Adrenal gland (tissue), 12 donors: ENCODE data around the gene NKX6-2. TPM values are rescaled to one million over a fixed set of nuclear protein-coding genes. Genes with fewer than 3 reads are reported as not detected.
A peak's percentile ranks its signal among the peaks of the same experiment; 100 is the strongest.

ENCODE experiments used
- DNase-seq, 7 donors: peaks; one replicate each; pipeline ENCODE4 v3.0.0-alpha.2; 2019 to 2020
- H3K27ac ChIP-seq, 5 donors: fragments of 200-600 bp; sonication (generic) in 4 of 5; 1 replicate in 3 of 5; 2 replicates in 2 of 5; pipeline versions ENCODE4 v1.5.1 to v1.8.0; 2016 to 2020; ENCODE audit warnings: mild to moderate bottlenecking in 1 of 5
- H3K27me3 ChIP-seq: fragments of 200-600 bp; 2 replicates; pipeline ENCODE4 v1.8.0; 2021
- H3K36me3 ChIP-seq, 2 donors: fragments of 200-600 bp; replicated peaks in 1 of 2; 1 replicate in 1 of 2; 2 replicates in 1 of 2; pipeline versions ENCODE4 v1.5.1 to v1.8.0; 2018 to 2022
- H3K4me1 ChIP-seq, 2 donors: fragments of 200-600 bp; replicated peaks in 1 of 2; 1 replicate in 1 of 2; 2 replicates in 1 of 2; pipeline versions ENCODE4 v1.5.1 to v1.8.0; 2018 to 2021
- H3K4me3 ChIP-seq, 4 donors: fragments of 200-600 bp; sonication (generic) in 3 of 4; one replicate each; pipeline ENCODE4 v1.5.1; 2016 to 2018
- H3K9me3 ChIP-seq, 3 donors: fragments of 200-600 bp; sonication (generic) in 1 of 3; replicated peaks in 1 of 3; 1 replicate in 2 of 3; 2 replicates in 1 of 3; pipeline versions ENCODE4 v1.5.1 to v1.8.0; 2016 to 2021
- CTCF ChIP-seq, 6 experiments: fragments of 450-650 bp in 4 of 6; fragments of 200-600 bp in 2 of 6; sonication (generic) in 1 of 6; IDR thresholded peaks; 1 replicate in 5 of 6; 2 replicates in 1 of 6; pipeline versions ENCODE4 v1.5.1 to v1.8.0; 2016 to 2021; ENCODE audit warnings: antibody characterized with exemption in 6 of 6, mild to moderate bottlenecking in 2 of 6, moderate library complexity in 1 of 6
- POLR2A ChIP-seq, 2 donors: fragments of 450-650 bp; IDR thresholded peaks; one replicate each; pipeline ENCODE4 v1.6.1; 2017; ENCODE audit warnings: antibody characterized with exemption in 2 of 2, mild to moderate bottlenecking in 2 of 2, moderate library complexity in 1 of 2
- WGBS, 4 donors: extraction: QIAGEN DNeasy Blood & Tissue Kit in 2 of 4; methylation state at CpG; one replicate each; pipeline versions ENCODE4 v1.1.5 to v1.1.7; 2013 to 2017; 5-methylcytosine and 5-hydroxymethylcytosine counted together
- intact Hi-C, 2 donors: fragments of 100-400 bp; cut with DNase I; formaldehyde crosslinking; loops; one replicate each; pipeline versions ENCODE4 v1.14.1 to v1.15.0; 2022 to 2023
- polyA plus RNA-seq, 3 donors: library from polyadenylated mRNA; stranded (reverse); fragments of 200-250 nt in 2 of 3; fragments of 350-450 nt in 1 of 3; fragmentation: Illumina TruSeq in 1 of 3; extraction: RNeasy Lipid Tissue Mini Kit (QIAGEN cat#74804) in 1 of 3; gene quantifications; one replicate each; pipeline ENCODE4 v1.2.3, GENCODE V29; 2013 to 2014
- total RNA-seq, 9 donors: library from RNA; depleted of rRNA in 4 of 9; stranded (reverse); fragments of >200 nt in 4 of 9; fragments of 120-200 nt in 1 of 9; fragmentation: NEBNext Ultra II Directional in 1 of 9; extraction: Animal tissue kit (Norgen Biotek cat#: 25700) in 1 of 9; gene quantifications; one replicate each; pipeline versions ENCODE4 v1.1.0 to v1.2.4, GENCODE V29; 2013 to 2023
- donor health status: healthy with polysubstance abuse.
- donor health status: Bipolar disorder and iron deficiency.
- donor health status: DM: yes; HTN: yes; CAD: no.
- donor health status: DM: no; HTN: no; CAD: no.
- donor health status: DM: no; HTN: no; CAD: no.
- donor health status: DM: yes; HTN: yes; CAD: no.

NKX6-2 gene
- total and polyA plus RNA-seq, 12 donors = 0.37 to 0.40 TPM; not detected in 10

GRCh38 chr10:132809232-132810140 is 23.5 kb upstream of the NKX6-2 start:
- Histone ChIP-seq H3K36me3 (no peaks in the 10 kb centered on the region), H3K27me3 (no peaks in the 10 kb centered on the region), H3K9me3 (no peaks in the 10 kb centered on the region), H3K4me1 (no peaks in the 10 kb centered on the region), H3K4me3 (no peak overlapping the region), H3K27ac (no peak overlapping the region)
- WGBS, 4 donors = 73 to 81% (median 75%) methylated on average over 24 to 38 of the region's 38 CpGs
- TF ChIP-seq CTCF (IDR thresholded peaks at IDR 0.05) = no peak
- intact Hi-C loops = no loop called here
- DNase-seq = no peak

GRCh38 chr10:132808383-132809231 is 22.7 kb upstream of the NKX6-2 start:
- Histone ChIP-seq H3K9me3 (no peaks in the 10 kb centered on the region), H3K27me3 (no peaks in the 10 kb centered on the region), H3K36me3 (no peaks in the 10 kb centered on the region), H3K27ac (no peak overlapping the region), H3K4me1 (no peaks in the 10 kb centered on the region), H3K4me3 (no peak overlapping the region)
- intact Hi-C loops = no loop called here
- peak in 1 of 7 donors; percentile 9 for DNase-seq
- 52 to 65% (median 63%) methylated on average over 17 to 42 of the region's 42 CpGs for WGBS, 4 donors
- no peak for TF ChIP-seq POLR2A (IDR thresholded peaks at IDR 0.05)

GRCh38 chr10:132807621-132808049 is 21.7 kb upstream of the NKX6-2 start:
- Histone ChIP-seq H3K36me3 (no peaks in the 10 kb centered on the region), H3K27me3 (no peaks in the 10 kb centered on the region), H3K27ac (no peak overlapping the region), H3K4me3 (no peak overlapping the region), H3K4me1 (no peaks in the 10 kb centered on the region), H3K9me3 (no peaks in the 10 kb centered on the region)
- peak in 1 of 7 donors; percentile 8 for DNase-seq
- 86 to 92% (median 87%) methylated on average over 2 to 27 of the region's 27 CpGs for WGBS, 4 donors
- intact Hi-C loops = no loop called here
- TF ChIP-seq CTCF (IDR thresholded peaks at IDR 0.05) (no peak), POLR2A (IDR thresholded peaks at IDR 0.05) (no peak)

GRCh38 chr10:132806561-132807003 is 20.6 kb upstream of the NKX6-2 start:
- intact Hi-C loops = no loop called here
- TF ChIP-seq POLR2A (IDR thresholded peaks at IDR 0.05) = no peak
- TF ChIP-seq CTCF (IDR thresholded peaks at IDR 0.05) = no peak
- 80 to 85% (median 84%) methylated on average over 15 to 25 of the region's 25 CpGs for whole genome bisulfite sequencing, 4 donors
- no peak for DNase-seq
- no peak overlapping the region for H3K4me3 ChIP-seq
- no peak overlapping the region for H3K27ac ChIP-seq
- H3K36me3 ChIP-seq = no peaks in the 10 kb centered on the region
- H3K27me3 ChIP-seq = no peaks in the 10 kb centered on the region
- H3K9me3 ChIP-seq = no peaks in the 10 kb centered on the region
- no peaks in the 10 kb centered on the region for H3K4me1 ChIP-seq
